ENCODE results near the gene KDM1A.

DNA sequence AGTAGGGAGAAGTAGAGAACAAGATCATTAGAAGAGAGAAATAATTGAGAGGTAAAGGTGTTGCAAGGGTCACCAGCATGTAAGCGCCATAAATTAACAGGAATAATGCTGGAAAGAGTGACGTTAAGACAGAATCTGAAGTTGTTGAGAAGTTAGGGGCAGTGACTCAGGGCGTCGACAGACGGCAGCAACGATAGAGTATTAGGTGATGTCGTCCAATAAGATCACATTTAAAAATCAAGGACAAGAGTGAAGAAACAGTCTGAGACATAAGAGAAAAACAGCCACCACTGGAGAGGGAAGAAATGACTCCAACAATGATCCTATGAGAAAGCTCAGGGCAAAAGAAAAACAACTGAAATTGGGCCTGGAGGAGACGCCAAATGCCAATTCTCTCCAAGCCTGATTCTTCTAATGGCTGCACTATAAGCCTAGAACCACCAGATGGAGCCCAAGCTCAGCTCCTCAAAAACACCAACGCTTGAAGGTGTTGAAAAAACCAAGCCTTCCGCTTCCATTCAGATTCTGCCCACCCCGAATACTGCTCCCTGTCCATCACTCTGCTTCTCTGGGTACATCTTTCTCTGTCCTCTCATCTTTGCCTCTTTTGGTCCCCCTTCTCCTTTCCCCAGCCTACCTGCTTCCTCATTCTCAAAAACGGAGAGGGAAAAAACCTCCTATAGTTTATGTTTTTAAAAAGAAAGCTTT lies 79.3 kb downstream of the KDM1A start:
- TF ChIP-seq EP300 (IDR thresholded peaks at IDR 0.05), result no peak
- no peak for TF ChIP-seq POLR2A (IDR thresholded peaks at IDR 0.05)

Measured in suprapubic skin (tissue), 2 donors.